Endodermal cell (in vitro differentiated cells): ENCODE measurements around the gene DMBT1. TPM values are rescaled to one million over a fixed set of nuclear protein-coding genes. Genes with fewer than 3 reads are reported as not detected.

Experiments used
- DNase-seq: peaks from one replicate; pipeline ENCODE4 v3.0.0-alpha.2; 2017
- H3K27ac ChIP-seq: 2 replicates; pipeline ENCODE4 v1.5.1; 2013; ENCODE audit warnings: mild to moderate bottlenecking, low read depth, low read length, moderate library complexity
- H3K27me3 ChIP-seq: 2 replicates; pipeline ENCODE4 v1.6.1; 2013; ENCODE audit warnings: mild to moderate bottlenecking, low read length, moderate library complexity; ENCODE audit not compliant: insufficient read depth, control insufficient read depth, poor library complexity, severe bottlenecking
- H3K36me3 ChIP-seq: 2 replicates; pipeline ENCODE4 v1.7.0; 2013; ENCODE audit warnings: mild to moderate bottlenecking, low read length, moderate library complexity; ENCODE audit not compliant: control insufficient read depth, insufficient read depth
- H3K4me1 ChIP-seq: one replicate; pipeline ENCODE4 v1.7.0; 2013; ENCODE audit warnings: low read length; ENCODE audit not compliant: control insufficient read depth, insufficient read depth
- H3K4me3 ChIP-seq: 2 replicates; pipeline ENCODE4 v1.5.1; 2013; ENCODE audit warnings: mild to moderate bottlenecking, low read length, moderate library complexity
- H3K9ac ChIP-seq: 2 replicates; pipeline ENCODE4 v1.6.1; 2013; ENCODE audit warnings: mild to moderate bottlenecking, low read length, moderate library complexity; ENCODE audit not compliant: poor library complexity, severe bottlenecking; ENCODE audit errors: extremely low read depth
- H3K9me3 ChIP-seq: 2 replicates; pipeline ENCODE4 v1.6.1; 2013; ENCODE audit warnings: mild to moderate bottlenecking, low read length, moderate library complexity; ENCODE audit not compliant: control insufficient read depth
- H3K27ac Mint-ChIP-seq: 2 replicates; pipeline ENCODE4 v1.8.0; 2020; ENCODE audit warnings: mixed read lengths
- H3K27me3 Mint-ChIP-seq: 2 replicates; pipeline ENCODE4 v1.8.0; 2021; ENCODE audit warnings: mild to moderate bottlenecking, mixed read lengths; ENCODE audit not compliant: insufficient read depth
- H3K36me3 Mint-ChIP-seq: 2 replicates; pipeline ENCODE4 v1.8.0; 2020; ENCODE audit warnings: low read depth, mixed read lengths
- H3K4me1 Mint-ChIP-seq: 2 replicates; pipeline ENCODE4 v1.8.0; 2020; ENCODE audit warnings: mixed read lengths
- H3K4me3 Mint-ChIP-seq: 2 replicates; pipeline ENCODE4 v1.8.0; 2020; ENCODE audit warnings: mild to moderate bottlenecking, moderate library complexity, mixed read lengths
- H3K9me3 Mint-ChIP-seq: 2 replicates; pipeline ENCODE4 v1.8.0; 2020; ENCODE audit warnings: mild to moderate bottlenecking, mixed read lengths
- WGBS, 2 experiments: methylation state at CpG; one replicate each; pipeline versions ENCODE4 v1.1.5 to v1.1.7; 2013; ENCODE audit warnings: missing lambda C conversion rate in 2 of 2, mixed read lengths in 1 of 2; ENCODE audit not compliant: insufficient coverage in 1 of 2, insufficient read length in 1 of 2; 5-methylcytosine and 5-hydroxymethylcytosine counted together
- total RNA-seq, 2 donors: library from RNA; stranded (reverse); fragmentation: NEBNext Ultra II Directional in 1 of 2; extraction: Animal tissue kit (Norgen Biotek cat#: 25700) in 1 of 2; gene quantifications; 2 replicates in 1 of 2; 3 replicates in 1 of 2; pipeline ENCODE4 v1.2.1, GENCODE V29; 2021
- TF ChIP-seq, protein P1 (sequence below): fragments of 200-600 bp; sonication (generic); conservative IDR thresholded peaks from 2 replicates; pipeline ENCODE4 v1.5.0; 2021; ENCODE audit warnings: antibody characterized with exemption, mild to moderate bottlenecking

The DMBT1 gene
- total RNA-seq, 2 donors from 2014 or later: not detected

DNA sequence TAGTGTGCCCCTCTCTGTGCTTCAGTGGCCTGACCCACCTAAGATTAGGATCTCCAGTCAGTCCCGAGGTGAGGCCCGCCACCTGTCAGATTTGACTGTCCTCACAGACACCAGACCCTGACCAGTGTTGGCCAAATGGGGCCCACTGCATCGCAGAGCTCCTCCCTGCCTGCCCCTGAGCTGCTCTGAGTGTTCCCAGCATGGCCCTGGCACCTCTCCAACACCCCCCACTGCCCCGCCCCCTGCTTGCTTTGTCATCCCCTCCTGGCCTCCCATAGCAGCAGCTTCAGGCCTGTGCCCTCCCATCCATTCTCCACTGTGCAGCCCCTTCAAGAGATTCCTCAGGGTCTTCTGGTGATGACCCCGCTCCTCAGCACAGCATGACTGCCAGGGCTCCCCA, 71.5 kb downstream of the DMBT1 start:
- TF ChIP-seq, protein P1, sequence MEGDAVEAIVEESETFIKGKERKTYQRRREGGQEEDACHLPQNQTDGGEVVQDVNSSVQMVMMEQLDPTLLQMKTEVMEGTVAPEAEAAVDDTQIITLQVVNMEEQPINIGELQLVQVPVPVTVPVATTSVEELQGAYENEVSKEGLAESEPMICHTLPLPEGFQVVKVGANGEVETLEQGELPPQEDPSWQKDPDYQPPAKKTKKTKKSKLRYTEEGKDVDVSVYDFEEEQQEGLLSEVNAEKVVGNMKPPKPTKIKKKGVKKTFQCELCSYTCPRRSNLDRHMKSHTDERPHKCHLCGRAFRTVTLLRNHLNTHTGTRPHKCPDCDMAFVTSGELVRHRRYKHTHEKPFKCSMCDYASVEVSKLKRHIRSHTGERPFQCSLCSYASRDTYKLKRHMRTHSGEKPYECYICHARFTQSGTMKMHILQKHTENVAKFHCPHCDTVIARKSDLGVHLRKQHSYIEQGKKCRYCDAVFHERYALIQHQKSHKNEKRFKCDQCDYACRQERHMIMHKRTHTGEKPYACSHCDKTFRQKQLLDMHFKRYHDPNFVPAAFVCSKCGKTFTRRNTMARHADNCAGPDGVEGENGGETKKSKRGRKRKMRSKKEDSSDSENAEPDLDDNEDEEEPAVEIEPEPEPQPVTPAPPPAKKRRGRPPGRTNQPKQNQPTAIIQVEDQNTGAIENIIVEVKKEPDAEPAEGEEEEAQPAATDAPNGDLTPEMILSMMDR: no peak
- H3K36me3 Mint-ChIP-seq: no peaks in the 10 kb centered on the region
- peak; percentile 34 for DNase-seq
- Histone ChIP-seq H3K4me1 (no peaks in the 10 kb centered on the region), H3K36me3 (no peaks in the 10 kb centered on the region), H3K27me3 (no peaks in the 10 kb centered on the region), H3K9ac (no peak overlapping the region), H3K9me3 (no peaks in the 10 kb centered on the region), H3K27ac (no peak overlapping the region), H3K4me3 (no peak overlapping the region)
- H3K9me3 Mint-ChIP-seq: no peaks in the 10 kb centered on the region
- H3K4me3 Mint-ChIP-seq: no peak overlapping the region
- no peaks in the 10 kb centered on the region for H3K4me1 Mint-ChIP-seq
- WGBS, 2 experiments: 90 to 92% methylated on average over 5 of the region's 5 CpGs
- no peak overlapping the region for H3K27ac Mint-ChIP-seq
- peaks cover 14% of the 10 kb centered on the region for H3K27me3 Mint-ChIP-seq

DNA sequence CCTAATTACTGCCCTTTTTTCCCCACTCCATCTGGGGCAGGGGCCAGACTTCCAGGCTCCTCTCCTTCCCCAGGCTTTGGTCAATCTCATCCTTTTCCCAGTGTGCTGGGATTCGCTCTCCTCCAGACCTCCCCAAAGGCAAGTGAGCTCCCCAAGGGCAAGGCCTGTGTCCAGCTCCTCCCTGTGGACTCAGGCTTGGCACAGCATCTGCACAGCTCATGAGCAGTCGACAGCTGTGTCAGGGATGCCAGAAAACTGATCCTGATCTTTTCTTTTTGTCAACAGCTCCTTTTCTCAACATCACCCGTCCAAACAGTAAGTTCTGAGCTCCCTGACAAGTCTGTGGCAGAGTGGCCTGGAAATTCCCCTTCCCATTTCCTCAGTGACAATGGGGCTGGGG, 72.0 kb downstream of the DMBT1 start:
- Histone ChIP-seq H3K9me3 (no peaks in the 10 kb centered on the region), H3K4me3 (no peak overlapping the region), H3K9ac (no peak overlapping the region), H3K36me3 (no peaks in the 10 kb centered on the region), H3K4me1 (no peaks in the 10 kb centered on the region), H3K27ac (no peak overlapping the region), H3K27me3 (no peaks in the 10 kb centered on the region)
- DNase-seq: peak; percentile 26
- WGBS, 2 experiments: 82 to 89% methylated on average over 3 of the region's 3 CpGs
- TF ChIP-seq, protein P1: no peak
- Mint-ChIP-seq H3K4me1 (no peaks in the 10 kb centered on the region), H3K9me3 (no peaks in the 10 kb centered on the region), H3K27me3 (peaks cover 14% of the 10 kb centered on the region), H3K36me3 (no peaks in the 10 kb centered on the region), H3K4me3 (no peak overlapping the region), H3K27ac (no peak overlapping the region)

DNA sequence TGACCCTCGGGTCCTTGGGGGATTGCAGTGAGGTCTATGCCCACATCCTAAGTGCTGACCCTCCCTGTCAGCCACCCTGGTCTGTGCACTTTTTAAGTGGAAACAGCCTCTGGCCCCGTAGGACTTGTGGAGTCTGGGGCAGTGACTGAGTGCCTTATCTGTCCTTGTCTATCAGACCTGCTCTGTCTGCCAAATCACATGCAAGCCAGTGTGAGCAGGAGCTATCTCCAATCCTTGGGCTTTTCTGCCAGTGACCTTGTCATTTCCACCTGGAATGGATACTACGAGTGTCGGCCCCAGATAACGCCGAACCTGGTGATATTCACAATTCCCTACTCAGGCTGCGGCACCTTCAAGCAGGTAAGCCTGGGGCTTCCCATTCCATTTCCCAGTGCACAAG, 76.4 kb downstream of the DMBT1 start:
- whole genome bisulfite sequencing, 2 experiments: 89 to 97% methylated on average over 6 to 7 of the region's 7 CpGs
- H3K27me3 ChIP-seq: no peaks in the 10 kb centered on the region

More for the DNA sequence above, 76.4 kb downstream of the DMBT1 start:
- no peaks in the 10 kb centered on the region for H3K4me1 Mint-ChIP-seq
- H3K4me3 ChIP-seq: no peak overlapping the region
- no peak overlapping the region for H3K9ac ChIP-seq
- no peak overlapping the region for H3K4me3 Mint-ChIP-seq
- TF ChIP-seq, protein P1: no peak
- no peak for DNase-seq
- no peak overlapping the region for H3K27ac ChIP-seq
- H3K9me3 ChIP-seq: no peaks in the 10 kb centered on the region
- peaks cover 14% of the 10 kb centered on the region for H3K27me3 Mint-ChIP-seq
- H3K36me3 Mint-ChIP-seq: no peaks in the 10 kb centered on the region
- H3K4me1 ChIP-seq: no peaks in the 10 kb centered on the region
- no peaks in the 10 kb centered on the region for H3K36me3 ChIP-seq
- H3K27ac Mint-ChIP-seq: no peak overlapping the region
- H3K9me3 Mint-ChIP-seq: no peaks in the 10 kb centered on the region
